Naive B cell (primary cell): ENCODE results near the gene ISM1. TPM values are rescaled to one million over a fixed set of nuclear protein-coding genes. Genes with fewer than 3 reads are reported as not detected.
A peak's percentile ranks its signal among the peaks of the same experiment; 100 is the strongest.

ENCODE experiments used
- ATAC-seq, 2 donors: fragments of 150-1000 bp; cut with Tn5 transposase; 2 replicates each; pipeline ENCODE4 v1.10.0; 2021; ENCODE audit warnings: low read depth in 2 of 2, mild to moderate bottlenecking in 2 of 2, moderate library complexity in 2 of 2
- DNase-seq: peaks from one replicate; pipeline ENCODE4 v3.0.0; 2022
- H3K27ac Mint-ChIP-seq, 6 donors: one replicate each; pipeline ENCODE4 v1.8.0; 2020 to 2022; ENCODE audit warnings: mild to moderate bottlenecking in 6 of 6, mixed read lengths in 6 of 6, moderate library complexity in 5 of 6, inconsistent platforms in 2 of 6
- H3K27me3 Mint-ChIP-seq, 3 donors: one replicate each; pipeline ENCODE4 v1.8.0; 2021 to 2022; ENCODE audit warnings: mixed read lengths in 3 of 3, mild to moderate bottlenecking in 1 of 3
- H3K36me3 Mint-ChIP-seq, 2 donors: one replicate each; pipeline ENCODE4 v1.8.0; 2020 to 2022; ENCODE audit warnings: mixed read lengths in 2 of 2, inconsistent platforms in 1 of 2, mild to moderate bottlenecking in 1 of 2
- H3K4me1 Mint-ChIP-seq, 3 donors: one replicate each; pipeline ENCODE4 v1.8.0; 2020 to 2022; ENCODE audit warnings: mixed read lengths in 3 of 3, inconsistent platforms in 1 of 3, mild to moderate bottlenecking in 1 of 3, moderate library complexity in 1 of 3
- H3K4me3 Mint-ChIP-seq, 8 donors: one replicate each; pipeline ENCODE4 v1.8.0; 2020 to 2022; ENCODE audit warnings: mild to moderate bottlenecking in 8 of 8, mixed read lengths in 8 of 8, moderate library complexity in 8 of 8, inconsistent platforms in 2 of 8
- H3K9me3 Mint-ChIP-seq, 7 donors: one replicate each; pipeline ENCODE4 v1.8.0; 2020 to 2022; ENCODE audit warnings: mixed read lengths in 7 of 7, mild to moderate bottlenecking in 5 of 7, inconsistent platforms in 2 of 7, moderate library complexity in 1 of 7
- polyA plus RNA-seq, 6 donors: library from polyadenylated mRNA; unstranded; fragments of 300-500 nt; fragmentation: Illumina TruSeq; gene quantifications; one replicate each; pipeline ENCODE4 v1.2.3, GENCODE V29; 2021; ENCODE audit warnings: low read depth in 6 of 6

The ISM1 gene
- polyA plus RNA-seq, 6 donors from 2014 or later = not detected

DNA sequence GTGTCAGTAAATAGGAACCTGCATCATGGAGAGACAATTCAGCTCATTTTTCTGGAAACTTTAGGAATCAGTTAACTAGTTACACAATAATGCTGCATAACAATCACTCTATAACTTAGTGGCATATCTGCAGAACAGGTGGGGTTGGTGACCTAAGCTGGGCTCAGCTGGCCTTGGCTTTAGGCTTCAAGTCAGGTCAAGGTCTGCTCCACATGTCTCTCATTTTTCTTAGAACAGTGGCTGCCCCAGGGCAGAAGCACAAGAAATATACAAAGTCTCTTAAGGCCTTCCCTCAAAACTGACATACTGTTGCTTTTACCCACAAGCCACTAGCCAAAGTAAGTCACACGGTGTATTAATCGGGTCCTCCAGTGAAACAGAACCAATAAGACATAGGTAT lies 14.1 kb upstream of the ISM1 start:
- peaks cover 3 to 29% (median 18%) of the 10 kb centered on the region in 3 donors for H3K27me3 Mint-ChIP-seq
- no peak overlapping the region for H3K4me3 Mint-ChIP-seq
- H3K36me3 Mint-ChIP-seq = no peaks in the 10 kb centered on the region
- ATAC-seq (no peak), DNase-seq (no peak)
- peaks cover 0 to 5% (median 0%) of the 10 kb centered on the region in 7 donors for H3K9me3 Mint-ChIP-seq
- peak overlapping the region in 1 of 6 donors; percentile 7 for H3K27ac Mint-ChIP-seq
- peaks cover 0 to 2% (median 0%) of the 10 kb centered on the region in 3 donors for H3K4me1 Mint-ChIP-seq

DNA sequence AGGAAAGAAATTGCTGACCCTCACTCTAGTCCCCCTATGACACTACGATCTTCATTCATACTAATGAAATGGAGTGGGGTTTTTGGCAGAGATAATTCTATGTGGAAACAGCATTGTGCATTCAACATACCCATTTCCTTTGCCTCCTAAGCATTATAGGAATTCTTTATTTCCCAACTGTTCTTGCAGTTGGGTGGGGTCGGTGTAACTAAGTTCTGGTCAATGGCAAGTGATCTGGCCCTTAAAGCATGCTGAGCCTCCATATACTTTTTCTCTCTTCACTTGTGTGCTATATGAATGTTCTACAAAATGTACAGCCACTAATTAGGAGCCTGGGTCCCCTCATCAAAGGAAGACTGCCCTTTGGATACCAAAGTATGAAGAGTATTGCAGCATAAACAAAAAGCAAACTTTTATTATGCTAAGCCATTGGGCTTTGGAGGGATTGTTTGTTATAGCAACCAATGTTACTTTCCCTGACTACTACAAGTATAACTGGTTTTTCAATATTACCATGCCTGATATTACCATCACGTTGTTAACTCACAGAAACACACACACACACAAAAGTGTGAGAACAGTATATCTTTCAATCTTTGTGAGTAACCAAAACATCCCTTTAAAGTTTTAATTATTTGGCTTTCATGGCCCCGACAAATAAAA lies 9.0 kb upstream of the ISM1 start:
- H3K9me3 Mint-ChIP-seq = peaks cover 0 to 3% (median 0%) of the 10 kb centered on the region in 7 donors
- H3K4me3 Mint-ChIP-seq = no peak overlapping the region
- H3K36me3 Mint-ChIP-seq = no peaks in the 10 kb centered on the region
- ATAC-seq = no peak
- no peak for DNase-seq
- peaks cover 34 to 50% (median 43%) of the 10 kb centered on the region in 3 donors for H3K27me3 Mint-ChIP-seq
- no peaks in the 10 kb centered on the region for H3K4me1 Mint-ChIP-seq
- no peak overlapping the region for H3K27ac Mint-ChIP-seq

DNA sequence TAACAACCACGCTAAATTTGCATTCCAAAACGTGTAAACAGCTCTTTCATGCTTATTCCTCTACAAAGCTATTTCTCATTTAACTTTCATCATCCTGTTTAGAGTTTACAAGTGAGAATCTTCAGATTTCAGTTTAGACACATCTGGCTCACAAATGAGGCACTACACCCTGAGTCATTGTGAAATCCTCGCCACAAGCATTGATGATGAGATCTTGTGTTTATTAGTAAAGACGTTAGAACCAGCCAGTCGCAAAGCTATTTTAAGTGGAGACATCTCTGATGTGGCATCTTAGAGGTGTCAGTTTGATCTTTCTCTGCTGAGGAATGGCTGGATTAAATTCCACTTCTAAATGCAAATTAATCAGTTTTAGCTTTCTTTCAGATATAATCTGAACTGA lies 8.3 kb upstream of the ISM1 start:
- Mint-ChIP-seq H3K27me3 (peaks cover 41 to 50% (median 49%) of the 10 kb centered on the region in 3 donors), H3K9me3 (peaks cover 0 to 3% (median 0%) of the 10 kb centered on the region in 7 donors), H3K36me3 (no peaks in the 10 kb centered on the region), H3K4me3 (no peak overlapping the region), H3K4me1 (no peaks in the 10 kb centered on the region), H3K27ac (no peak overlapping the region)
- no peak for DNase-seq
- no peak for ATAC-seq

DNA sequence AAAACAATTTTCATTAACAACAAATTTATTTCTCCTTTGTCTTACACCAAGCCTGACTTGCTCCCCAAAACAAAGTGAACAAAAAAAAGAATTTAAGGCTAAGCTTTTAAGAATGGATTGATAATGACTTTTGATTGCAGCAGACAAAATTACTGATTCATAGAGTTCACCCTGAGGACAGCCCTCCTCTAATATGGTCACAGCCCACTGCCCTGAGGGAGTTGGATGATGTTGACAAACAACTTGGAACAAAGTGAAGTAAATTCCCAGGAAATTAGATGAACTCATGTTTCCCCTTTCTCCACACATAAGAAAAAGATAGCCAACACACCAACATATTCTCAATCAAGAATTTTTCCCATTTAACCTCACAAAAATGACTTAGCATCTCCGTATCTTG lies 7.7 kb upstream of the ISM1 start:
- Mint-ChIP-seq H3K4me3 (no peak overlapping the region), H3K27me3 (peaks cover 45 to 56% (median 55%) of the 10 kb centered on the region in 3 donors), H3K36me3 (no peaks in the 10 kb centered on the region), H3K9me3 (peaks cover 0 to 3% (median 0%) of the 10 kb centered on the region in 7 donors), H3K27ac (no peak overlapping the region), H3K4me1 (no peaks in the 10 kb centered on the region)
- ATAC-seq = no peak
- no peak for DNase-seq

DNA sequence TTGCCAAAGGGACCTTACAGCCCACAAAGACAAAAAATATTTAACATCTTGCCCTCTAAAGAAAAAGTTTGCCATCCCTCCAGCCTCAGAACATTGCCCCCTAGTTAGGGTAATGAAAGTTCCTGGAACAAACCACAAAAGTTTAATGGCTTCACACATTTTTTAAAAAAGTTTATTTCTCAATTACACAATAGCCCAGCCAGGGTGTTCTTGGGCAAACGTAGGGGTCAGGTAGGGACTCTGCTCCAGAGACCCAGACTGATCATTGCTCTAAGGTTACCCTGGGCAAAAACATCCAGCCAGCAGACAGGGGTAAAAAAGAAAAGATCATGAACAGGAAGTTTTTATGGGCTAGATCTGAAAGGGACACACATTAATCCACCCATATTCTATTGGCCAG lies 4.5 kb upstream of the ISM1 start:
- ATAC-seq (no peak), DNase-seq (no peak)
- Mint-ChIP-seq H3K27me3 (peaks cover 62 to 78% (median 75%) of the 10 kb centered on the region in 3 donors), H3K36me3 (no peaks in the 10 kb centered on the region), H3K4me1 (peaks cover 3 to 12% (median 11%) of the 10 kb centered on the region in 3 donors), H3K9me3 (peaks cover 0 to 3% (median 0%) of the 10 kb centered on the region in 7 donors), H3K27ac (peak overlapping the region in 1 of 6 donors; percentile 50), H3K4me3 (no peak overlapping the region)

DNA sequence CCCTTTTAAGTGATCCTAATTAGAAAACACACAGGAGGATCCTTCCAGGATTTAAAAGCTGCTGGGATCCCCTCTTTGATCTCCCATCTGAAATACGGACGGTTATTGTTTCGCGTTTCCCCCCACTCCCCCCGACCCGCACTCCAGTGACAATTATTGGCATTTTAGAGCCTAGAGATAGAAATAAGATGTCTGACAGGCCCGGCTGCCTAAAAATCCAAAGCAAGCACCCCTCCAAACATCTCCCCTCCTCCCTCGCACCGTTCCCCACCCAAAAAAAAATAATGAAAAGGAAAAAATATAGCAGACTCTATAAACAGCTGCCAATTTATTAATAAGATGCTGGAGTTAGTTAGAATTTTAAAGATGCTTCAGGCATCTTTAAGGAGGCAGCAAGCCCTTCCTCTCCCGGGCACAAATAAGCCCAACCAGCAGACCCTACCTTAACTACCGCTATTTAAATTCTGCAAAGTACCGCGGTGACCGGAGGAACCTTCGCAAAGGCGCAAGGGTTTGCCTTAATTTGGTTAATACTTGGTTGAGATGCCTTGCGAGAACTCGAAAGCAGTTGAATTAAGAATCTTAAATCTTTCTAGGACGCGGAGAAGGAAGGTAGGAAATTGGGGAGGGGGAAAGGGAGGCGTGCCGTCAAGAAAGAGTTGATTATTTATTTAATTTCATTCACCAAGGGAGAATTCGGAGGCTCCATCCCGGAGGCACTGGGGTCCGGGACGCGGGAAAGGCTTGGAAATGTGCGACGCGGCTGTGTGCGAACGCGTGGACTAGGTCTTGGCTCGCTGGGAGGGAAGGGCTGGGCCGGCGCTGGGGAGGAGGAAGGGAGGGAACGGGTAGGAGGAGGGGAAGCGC lies 1.5 kb upstream of the ISM1 start:
- H3K9me3 Mint-ChIP-seq = peaks cover 0 to 4% (median 0%) of the 10 kb centered on the region in 7 donors
- peaks cover 0 to 4% of the 10 kb centered on the region in 2 donors for H3K36me3 Mint-ChIP-seq
- DNase-seq = no peak
- peaks cover 3 to 14% (median 12%) of the 10 kb centered on the region in 3 donors for H3K4me1 Mint-ChIP-seq
- H3K4me3 Mint-ChIP-seq = peak overlapping the region; percentile 24 to 86 (median 56)
- no peak overlapping the region for H3K27ac Mint-ChIP-seq
- peaks cover 67 to 73% (median 68%) of the 10 kb centered on the region in 3 donors for H3K27me3 Mint-ChIP-seq
- no peak for ATAC-seq

DNA sequence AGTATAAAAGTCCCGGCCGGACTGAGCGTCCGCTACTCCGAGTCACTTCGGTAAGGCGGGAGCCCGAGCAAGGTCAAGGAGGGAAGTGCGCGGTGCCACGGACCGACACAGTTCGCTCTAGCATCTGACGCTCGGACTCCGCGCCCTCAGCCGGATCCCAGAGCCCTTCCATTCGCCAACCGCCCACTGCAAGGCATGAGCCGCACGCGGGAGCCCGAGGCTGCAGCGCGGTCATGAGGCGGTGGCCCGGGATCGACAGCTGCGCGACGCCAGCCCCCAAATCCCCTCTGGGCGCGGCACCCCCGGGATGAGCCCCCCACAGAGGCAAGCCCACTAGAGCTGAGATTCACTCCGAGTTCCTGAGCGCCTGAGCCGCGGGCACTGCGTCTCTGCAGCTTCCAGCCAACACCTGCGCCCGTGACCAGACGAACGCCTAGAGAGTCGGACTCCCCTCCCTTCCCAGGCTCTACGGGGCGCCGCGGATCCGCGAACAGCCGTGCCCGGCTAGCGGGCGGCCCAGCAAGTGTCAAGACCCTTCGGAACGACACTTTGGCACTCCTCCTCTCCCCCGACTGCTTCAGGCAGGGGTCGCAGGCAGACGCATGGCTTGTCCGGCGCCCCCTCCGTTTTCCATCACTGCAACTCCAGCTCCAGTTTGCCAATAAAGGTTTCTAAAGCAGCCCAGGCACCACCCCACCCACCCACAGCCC lies 725 bp upstream of the ISM1 start:
- H3K4me3 Mint-ChIP-seq = peak overlapping the region; percentile 24 to 87 (median 70)
- peaks cover 0 to 4% of the 10 kb centered on the region in 2 donors for H3K36me3 Mint-ChIP-seq
- DNase-seq (no peak), ATAC-seq (no peak)
- H3K27me3 Mint-ChIP-seq = peaks cover 61 to 68% (median 67%) of the 10 kb centered on the region in 3 donors
- no peak overlapping the region for H3K27ac Mint-ChIP-seq
- peaks cover 3 to 14% (median 12%) of the 10 kb centered on the region in 3 donors for H3K4me1 Mint-ChIP-seq
- peaks cover 0 to 4% (median 0%) of the 10 kb centered on the region in 7 donors for H3K9me3 Mint-ChIP-seq

DNA sequence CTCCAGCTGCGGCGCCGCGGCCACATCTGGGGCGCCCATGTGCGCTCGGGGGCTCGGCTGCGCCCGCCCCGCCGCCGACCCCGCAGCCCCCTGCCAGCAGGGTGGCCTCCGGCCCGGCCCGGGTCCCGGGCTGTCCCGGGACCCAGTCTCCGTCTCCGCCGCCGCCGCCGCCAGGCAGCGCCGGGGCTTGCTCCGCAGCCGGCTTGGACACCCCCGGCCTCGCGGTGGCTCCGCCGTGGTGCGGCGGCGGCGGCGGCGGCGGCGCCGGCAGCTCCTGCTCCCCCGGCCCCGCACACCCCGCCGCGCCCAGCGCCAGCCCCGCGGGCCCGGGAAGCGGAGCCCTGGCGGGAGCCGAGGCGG lies 219 bp downstream of the ISM1 start:
- Mint-ChIP-seq H3K4me3 (no peak overlapping the region), H3K27ac (no peak overlapping the region), H3K36me3 (peaks cover 0 to 4% of the 10 kb centered on the region in 2 donors), H3K27me3 (peaks cover 55 to 61% (median 59%) of the 10 kb centered on the region in 3 donors), H3K4me1 (peaks cover 3 to 14% (median 12%) of the 10 kb centered on the region in 3 donors), H3K9me3 (peaks cover 0 to 8% (median 0%) of the 10 kb centered on the region in 7 donors)
- no peak for DNase-seq
- ATAC-seq = peak in 1 of 2 donors; percentile 4

DNA sequence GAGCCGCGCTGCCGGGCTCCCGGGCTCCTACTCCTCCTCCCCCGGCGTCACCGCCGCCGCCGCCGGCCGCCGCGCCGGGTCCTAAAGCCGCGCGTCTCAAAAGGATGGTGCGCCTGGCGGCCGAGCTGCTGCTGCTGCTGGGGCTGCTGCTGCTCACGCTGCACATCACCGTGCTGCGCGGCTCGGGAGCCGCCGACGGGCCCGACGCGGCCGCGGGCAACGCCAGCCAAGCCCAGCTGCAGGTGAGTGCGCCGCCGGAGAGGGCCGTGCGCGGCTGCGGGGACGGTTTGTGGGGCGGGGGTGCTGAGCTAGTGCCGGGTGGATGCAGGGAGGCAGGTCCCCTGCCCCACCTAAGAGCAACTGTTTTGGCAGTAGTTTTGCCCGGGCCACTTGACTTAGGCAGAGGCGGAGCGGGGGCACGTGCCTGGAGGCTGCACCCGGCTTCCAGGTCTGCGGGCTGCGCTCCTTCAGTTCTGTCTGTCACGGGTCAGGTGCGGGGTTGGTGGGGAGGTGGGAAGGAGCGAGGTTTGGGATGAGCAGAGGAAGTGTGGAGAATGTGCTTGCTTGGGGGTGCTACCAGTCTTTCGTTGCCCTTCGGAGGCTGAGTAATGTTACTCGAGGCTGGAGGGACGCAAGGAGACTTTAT lies 722 bp downstream of the ISM1 start:
- Mint-ChIP-seq H3K4me1 (peaks cover 3 to 14% (median 12%) of the 10 kb centered on the region in 3 donors), H3K4me3 (peak overlapping the region; percentile 44 to 90 (median 76)), H3K36me3 (peaks cover 0 to 4% of the 10 kb centered on the region in 2 donors), H3K27me3 (peaks cover 50 to 56% (median 54%) of the 10 kb centered on the region in 3 donors), H3K9me3 (peaks cover 0 to 13% (median 0%) of the 10 kb centered on the region in 7 donors), H3K27ac (no peak overlapping the region)
- no peak for DNase-seq
- peak in 1 of 2 donors; percentile 20 for ATAC-seq

DNA sequence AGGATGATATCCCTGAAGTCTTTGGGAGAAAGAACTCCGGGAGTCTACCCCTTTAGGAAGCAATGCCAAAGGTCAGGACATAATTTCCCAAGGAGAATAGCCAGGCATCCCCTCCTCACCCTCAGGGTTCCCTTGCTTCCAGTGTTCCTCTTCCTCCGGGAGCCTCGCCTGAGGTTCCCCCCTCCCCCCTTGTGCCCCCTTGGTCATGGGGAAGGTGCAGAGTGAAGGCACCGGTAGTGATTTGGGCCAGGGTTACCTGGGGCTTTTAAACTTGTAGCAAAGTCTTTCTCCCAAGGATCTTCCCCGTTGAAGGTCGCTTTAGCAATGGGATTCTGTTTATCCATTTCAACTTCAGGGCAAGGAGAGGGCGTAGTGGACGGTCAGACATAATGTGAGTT lies 1.2 kb downstream of the ISM1 start:
- H3K36me3 Mint-ChIP-seq = peaks cover 0 to 4% of the 10 kb centered on the region in 2 donors
- H3K27me3 Mint-ChIP-seq = peaks cover 45 to 51% (median 48%) of the 10 kb centered on the region in 3 donors
- H3K4me3 Mint-ChIP-seq = peak overlapping the region; percentile 44 to 90 (median 76)
- DNase-seq (no peak), ATAC-seq (no peak)
- peaks cover 3 to 14% (median 12%) of the 10 kb centered on the region in 3 donors for H3K4me1 Mint-ChIP-seq
- no peak overlapping the region for H3K27ac Mint-ChIP-seq
- H3K9me3 Mint-ChIP-seq = peaks cover 0 to 13% (median 2%) of the 10 kb centered on the region in 7 donors

DNA sequence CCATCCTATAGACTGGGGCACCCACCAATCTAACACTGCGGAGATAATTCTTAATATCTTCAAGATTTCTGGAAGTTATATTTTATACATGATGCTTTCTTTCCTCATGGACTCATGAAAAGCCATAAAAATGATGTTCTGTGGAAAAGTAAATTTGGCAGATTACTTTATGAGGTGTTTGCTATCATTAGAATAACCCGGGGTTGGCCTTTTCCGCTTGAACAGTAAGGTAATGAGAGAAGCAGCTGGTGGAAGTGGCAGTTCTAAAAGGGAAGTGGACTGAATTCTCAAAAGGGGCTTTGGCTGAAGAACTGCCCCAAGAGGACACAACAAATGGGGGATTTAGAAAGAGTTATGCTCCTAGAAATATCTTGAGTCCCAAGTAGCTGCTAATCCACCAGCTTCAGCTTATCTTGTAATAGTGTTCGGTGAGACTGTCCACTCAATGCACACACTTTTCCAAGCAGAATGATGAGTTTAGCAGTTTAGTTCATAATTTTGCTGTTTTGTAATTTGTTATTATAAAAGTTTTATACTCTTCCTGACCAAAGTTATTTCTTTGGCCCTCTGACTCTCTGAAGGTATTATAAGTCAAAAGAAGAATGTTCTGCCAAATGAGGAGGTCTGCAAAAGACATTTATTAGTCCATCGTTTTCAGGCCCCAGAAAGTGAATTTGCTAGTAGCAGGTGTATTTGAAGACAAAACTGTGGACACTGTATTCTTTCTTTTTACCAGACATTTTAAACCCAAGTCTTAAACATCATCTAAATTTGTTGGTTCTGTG lies 2.9 kb downstream of the ISM1 start:
- Mint-ChIP-seq H3K9me3 (peaks cover 0 to 20% (median 2%) of the 10 kb centered on the region in 7 donors), H3K36me3 (peaks cover 0 to 4% of the 10 kb centered on the region in 2 donors), H3K4me3 (no peak overlapping the region), H3K4me1 (peaks cover 3 to 14% (median 12%) of the 10 kb centered on the region in 3 donors), H3K27ac (no peak overlapping the region), H3K27me3 (peaks cover 29 to 40% (median 32%) of the 10 kb centered on the region in 3 donors)
- ATAC-seq (no peak), DNase-seq (no peak)

DNA sequence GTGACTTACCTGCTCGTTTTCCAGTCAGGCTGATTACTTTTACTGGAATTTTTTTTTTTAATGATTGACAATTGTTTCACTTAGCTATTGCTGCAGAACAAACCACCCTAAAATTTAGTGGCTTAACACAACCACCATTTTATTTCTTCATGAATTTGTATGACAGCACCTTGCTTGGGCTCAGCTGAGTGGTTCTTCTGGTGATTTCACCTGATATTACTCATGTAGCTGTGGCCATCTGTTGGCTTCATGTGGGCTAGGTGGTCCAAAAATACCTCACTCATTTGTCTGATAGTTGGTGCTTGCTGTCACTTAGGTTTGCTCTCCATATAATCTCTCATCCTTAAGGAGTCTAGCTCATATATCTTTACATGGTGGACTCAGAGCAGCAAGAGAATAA lies 5.3 kb downstream of the ISM1 start:
- no peak for ATAC-seq
- peaks cover 0 to 3% (median 0%) of the 10 kb centered on the region in 3 donors for H3K4me1 Mint-ChIP-seq

More for the DNA sequence above, 5.3 kb downstream of the ISM1 start:
- peaks cover 0 to 21% (median 3%) of the 10 kb centered on the region in 7 donors for H3K9me3 Mint-ChIP-seq
- H3K27me3 Mint-ChIP-seq = peaks cover 15 to 31% (median 29%) of the 10 kb centered on the region in 3 donors
- H3K27ac Mint-ChIP-seq = no peak overlapping the region
- H3K4me3 Mint-ChIP-seq = no peak overlapping the region
- peaks cover 0 to 4% of the 10 kb centered on the region in 2 donors for H3K36me3 Mint-ChIP-seq
- no peak for DNase-seq
